ENCODE data around the gene RAB7A.

DNA sequence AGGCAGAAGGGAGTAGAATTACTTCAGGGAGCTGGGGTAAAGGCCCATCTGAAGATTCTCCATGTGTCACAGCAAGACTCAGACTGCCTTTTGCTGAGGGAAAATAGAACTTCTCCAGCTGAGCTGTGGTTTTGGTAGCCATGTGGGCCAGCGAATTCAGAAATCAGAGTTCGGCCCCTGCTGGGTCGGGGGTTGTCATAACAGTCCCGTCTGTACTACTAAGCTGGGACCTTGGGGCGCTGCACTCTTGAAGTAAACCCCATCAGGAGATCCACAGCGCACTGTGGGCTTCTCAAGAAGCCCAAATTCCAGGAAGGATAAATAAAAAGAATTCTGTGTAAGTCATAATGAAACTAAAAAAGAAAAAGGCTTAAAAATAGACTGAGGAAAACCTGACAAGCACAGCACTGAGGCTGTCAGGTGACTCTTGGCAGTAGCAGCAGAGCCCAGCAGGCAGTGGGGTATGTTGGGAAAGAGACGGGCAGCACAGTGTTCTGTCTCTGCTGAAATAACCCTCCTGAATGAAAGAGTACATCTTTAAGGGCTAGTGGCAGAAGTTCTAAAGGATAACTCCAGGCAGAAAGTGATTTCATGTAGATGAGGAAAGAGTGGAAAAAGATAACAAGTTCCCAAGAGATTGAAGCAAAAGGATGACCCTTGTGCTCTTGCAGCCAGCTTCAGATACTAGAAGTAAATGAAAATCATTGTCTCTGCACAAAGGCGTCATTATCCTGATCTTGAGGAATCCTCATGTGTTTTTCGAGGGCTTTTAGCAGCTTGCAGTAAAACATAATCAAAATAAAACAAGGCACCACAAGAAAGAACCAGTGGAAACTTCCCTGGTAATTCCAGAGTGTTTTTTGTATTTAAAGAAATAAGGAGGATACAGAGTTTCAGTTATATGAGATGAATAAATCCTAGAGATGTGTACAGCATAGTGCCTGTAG is 74.5 kb downstream of the RAB7A start:
- TF ChIP-seq, protein P1, sequence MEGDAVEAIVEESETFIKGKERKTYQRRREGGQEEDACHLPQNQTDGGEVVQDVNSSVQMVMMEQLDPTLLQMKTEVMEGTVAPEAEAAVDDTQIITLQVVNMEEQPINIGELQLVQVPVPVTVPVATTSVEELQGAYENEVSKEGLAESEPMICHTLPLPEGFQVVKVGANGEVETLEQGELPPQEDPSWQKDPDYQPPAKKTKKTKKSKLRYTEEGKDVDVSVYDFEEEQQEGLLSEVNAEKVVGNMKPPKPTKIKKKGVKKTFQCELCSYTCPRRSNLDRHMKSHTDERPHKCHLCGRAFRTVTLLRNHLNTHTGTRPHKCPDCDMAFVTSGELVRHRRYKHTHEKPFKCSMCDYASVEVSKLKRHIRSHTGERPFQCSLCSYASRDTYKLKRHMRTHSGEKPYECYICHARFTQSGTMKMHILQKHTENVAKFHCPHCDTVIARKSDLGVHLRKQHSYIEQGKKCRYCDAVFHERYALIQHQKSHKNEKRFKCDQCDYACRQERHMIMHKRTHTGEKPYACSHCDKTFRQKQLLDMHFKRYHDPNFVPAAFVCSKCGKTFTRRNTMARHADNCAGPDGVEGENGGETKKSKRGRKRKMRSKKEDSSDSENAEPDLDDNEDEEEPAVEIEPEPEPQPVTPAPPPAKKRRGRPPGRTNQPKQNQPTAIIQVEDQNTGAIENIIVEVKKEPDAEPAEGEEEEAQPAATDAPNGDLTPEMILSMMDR (IDR thresholded peaks at IDR 0.05), result no peak
- TF ChIP-seq POLR2A (IDR thresholded peaks at IDR 0.05), result no peak
- TF ChIP-seq POLR2AphosphoS5 (IDR thresholded peaks at IDR 0.05; ENCODE audit: insufficient read depth in 1 of 2, low read depth in 1 of 2), result no peak
